Stimulated activated CD8-positive, alpha-beta memory T cell treated with anti-CD3 and anti-CD28 coated beads, Interleukin-4, amount 100 ng/mL, for 4 hours (primary cell): ENCODE data around the gene AKAIN1.

ENCODE experiments used
- DNase-seq, 2 donors: peaks; one replicate each; pipeline ENCODE4 v3.0.0-alpha.2; 2020; ENCODE audit warnings: low read depth in 2 of 2, low spot score in 1 of 2

AKAIN1 gene

DNA sequence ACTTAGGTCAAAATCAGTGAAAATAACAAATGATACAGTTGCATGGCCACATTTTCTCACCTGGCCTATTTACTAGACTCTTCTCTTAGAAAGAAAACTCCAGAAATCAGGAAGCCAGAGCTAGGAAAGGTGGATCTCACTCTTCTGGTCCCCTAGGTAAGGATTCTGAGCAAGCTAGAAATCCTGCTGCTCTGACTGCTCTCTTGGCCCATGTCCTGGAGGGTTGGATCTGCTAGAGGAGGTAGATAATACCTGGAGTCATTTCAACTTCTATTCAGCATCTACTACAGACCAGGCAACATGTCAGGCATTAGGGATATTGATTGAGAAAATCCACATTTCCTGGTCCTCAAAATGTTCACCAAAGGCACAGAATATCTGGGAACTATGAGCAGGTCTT, 34.9 kb downstream of the AKAIN1 start:
- DNase-seq, result no peak

DNA sequence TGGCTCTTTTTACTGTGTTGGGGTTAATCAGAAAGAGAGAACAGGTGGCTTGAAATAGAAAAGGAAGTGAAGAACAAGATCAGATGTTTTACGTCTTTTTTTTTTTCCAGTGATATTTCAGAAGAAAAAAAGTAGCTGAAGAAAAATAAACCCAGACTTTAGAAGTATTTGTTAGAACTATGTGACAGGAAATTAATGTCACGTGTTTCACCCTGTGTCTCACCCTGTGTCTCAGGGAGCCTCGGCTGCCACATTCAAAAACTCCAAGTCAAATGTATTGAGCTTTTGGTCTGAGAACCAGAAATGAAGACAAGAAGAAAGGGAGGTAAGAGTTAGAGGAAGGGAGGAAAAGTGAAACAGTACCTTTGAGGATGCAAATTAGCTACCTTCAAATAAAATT, 38.0 kb downstream of the AKAIN1 start:
- DNase-seq, result no peak

DNA sequence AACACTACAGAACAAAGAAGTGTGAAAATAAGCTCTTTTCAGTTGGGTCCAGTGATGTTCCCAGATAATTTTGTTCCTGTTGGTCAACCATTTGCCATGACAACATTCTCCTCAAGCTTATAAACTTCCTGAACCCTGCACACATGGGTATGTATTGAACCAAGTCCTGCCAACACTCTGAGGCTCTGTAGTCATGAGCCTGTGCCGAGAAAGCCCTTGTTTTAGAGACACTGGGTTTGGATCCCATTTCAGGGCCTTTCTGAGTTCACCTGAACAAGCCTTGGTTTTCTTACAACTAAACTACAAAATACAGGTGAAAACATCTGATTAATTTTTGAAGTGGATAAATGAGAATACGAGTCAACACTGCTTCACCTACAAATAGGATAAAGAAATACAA, 38.5 kb downstream of the AKAIN1 start:
- no peak for DNase-seq

DNA sequence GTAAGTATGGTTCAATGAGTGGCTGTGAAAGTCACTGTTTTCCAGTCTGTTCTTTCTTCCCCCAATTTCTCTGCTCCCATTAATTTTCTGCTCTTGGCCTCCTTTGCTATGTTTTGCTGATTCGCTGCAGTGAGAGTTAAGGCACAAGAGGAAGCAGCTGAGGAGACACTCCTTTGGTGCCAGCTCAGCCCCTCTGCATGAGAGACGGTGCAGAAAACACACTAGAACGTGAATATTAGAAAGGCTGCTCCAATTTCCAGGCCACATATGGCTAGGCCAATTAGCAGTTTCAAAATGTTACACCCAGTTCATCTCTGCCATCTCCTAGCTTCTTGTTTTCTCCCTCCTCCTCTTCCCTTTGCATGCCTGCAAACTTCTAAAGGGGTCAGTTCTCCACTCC, 38.9 kb downstream of the AKAIN1 start:
- no peak for DNase-seq

DNA sequence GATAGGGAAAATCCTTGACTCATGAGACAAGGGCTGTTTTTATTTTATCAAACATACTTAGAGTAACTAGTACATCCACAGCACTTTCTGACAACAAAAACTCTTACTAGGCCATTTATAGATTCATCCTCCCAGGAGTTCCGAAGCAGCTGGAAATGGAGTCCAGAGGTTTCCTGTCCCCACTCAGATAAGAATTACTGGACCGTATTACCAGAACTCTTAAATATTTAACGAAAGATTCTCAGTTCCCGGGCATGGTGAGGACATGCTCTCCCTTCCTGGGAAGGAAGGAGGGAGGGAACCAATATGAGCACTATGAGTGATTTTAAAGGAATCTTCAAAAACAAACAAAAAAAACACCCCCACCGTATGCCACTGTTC, 41.2 kb downstream of the AKAIN1 start:
- no peak for DNase-seq

DNA sequence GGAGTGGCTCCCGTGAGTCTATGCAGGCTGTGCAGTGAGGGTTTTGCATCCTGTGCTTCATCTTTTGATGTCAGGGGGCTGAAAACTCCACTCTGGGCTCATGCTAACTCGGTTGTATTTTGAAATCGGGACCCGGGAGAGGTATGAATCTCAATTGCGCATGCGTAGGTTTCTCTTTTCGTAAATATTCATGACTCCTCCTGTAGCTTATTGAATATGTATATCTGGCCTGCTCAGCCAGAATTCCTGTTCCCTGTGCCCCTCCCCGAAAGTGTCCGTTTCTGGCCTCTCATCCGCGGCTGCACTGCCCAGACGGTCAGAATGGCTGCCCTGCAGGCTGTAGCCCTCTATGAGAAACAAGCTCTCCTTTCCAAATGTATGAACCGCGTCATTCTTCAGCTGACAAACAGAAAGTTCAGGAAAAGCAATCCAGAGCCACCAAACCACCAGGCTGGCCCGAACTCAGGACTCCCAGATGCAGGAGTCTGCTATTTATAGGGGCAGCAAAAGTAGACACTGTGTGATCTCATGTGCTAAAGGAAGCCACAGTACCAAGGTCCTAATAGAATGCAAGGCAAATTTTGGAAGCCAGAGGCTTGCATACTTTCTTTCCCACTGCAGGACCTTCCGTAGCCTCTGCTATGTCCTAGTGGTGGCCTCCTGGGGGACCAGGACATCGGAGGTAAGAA, 41.7 kb downstream of the AKAIN1 start:
- DNase-seq, result no peak

DNA sequence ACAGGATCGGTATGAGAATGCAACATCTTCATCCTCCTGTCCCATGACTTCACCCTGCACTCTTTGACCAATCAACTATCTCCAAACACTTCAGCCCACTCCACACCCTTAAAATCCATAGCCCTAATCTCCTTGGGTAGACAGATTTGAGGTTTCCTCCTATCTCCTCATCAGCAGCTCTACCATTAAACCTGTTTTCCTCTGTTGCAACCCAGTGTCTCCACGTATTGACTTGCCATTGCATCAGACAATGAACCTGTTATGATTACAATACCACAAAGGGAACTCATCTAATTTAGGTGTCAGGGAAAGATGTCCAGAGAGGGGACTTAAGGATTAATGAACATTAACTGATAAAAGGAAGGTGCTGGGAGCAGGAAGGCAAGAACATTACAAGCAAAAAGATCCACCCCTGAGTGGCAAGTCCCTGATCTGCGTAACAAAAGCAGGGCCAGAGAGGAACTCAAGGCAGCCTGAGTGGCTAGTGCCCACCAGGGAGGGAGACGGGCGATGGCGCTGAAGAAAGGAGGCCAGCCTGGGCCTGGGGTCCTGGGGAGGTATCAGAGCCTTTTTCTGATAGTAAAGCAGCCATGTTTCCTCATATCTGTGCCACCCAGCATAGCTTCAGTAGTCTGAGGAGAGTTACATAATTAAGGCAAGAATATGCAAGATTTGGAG, 44.6 kb downstream of the AKAIN1 start:
- no peak for DNase-seq

DNA sequence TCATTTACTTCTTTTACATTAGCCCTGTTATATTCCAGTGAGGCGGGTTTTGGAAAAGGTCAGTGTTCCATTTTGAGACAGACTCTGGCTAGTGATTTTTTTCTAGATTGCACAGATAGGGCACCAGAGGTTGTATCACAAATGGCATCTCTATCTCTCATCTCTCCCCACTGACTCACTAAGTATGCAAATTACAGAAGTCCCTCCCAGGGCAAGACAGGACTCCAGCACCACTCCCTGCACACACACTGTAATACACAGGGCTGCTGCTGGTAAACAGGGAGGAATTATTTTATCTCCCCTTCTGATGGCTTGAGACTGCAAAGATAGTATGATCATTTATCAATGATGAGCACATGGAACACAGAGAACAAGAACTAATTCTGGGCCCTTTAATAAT, 46.2 kb downstream of the AKAIN1 start:
- no peak for DNase-seq

DNA sequence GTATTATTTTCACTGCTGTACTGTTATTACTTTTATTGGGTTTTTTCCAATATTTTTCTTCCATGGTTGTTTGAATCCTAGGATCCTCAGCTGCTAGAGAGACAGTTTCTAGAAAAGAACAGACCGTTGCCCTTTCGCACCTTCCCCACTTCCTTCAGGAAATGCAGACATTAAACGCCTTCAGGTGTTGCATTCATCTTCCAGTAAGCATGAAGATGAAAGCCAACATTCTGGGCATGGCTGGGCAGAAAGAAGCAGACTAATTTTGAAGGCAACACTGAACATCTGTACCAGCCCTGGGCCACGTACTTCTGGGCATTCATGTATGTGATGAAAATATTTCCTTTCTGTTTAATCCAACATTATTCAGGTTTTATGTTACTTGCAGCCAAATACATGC, 51.0 kb downstream of the AKAIN1 start:
- no peak for DNase-seq

DNA sequence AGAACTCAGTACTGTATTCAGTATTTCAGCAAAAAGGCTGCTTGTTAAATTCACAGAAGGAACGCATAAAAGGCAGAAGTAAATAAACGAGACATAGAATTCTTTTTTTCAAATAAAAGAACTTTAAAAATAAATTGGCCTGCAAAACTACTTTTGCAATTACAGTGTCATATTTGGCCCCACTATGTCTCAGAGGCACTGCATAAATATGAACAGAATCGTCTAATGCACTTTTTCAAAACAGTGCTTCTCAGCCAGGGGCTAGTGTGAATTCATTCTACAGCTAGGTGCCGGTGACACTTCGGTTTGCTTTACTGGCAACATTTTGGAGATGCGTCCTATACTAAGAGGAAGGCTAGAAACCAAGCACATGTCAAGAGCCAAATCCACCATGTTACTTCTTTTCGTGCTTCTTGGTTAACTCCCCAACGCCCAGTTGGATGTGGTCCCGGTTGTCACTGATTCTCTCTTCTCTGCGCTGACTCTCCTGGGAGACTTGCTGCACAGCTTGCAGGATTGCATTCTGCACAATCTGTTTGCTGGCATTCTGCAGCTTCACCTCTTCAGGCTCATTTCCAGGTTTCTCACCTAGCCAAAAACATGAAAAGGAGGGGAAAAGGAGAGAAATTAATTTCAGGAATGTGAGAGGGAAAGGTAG, 51.8 kb downstream of the AKAIN1 start:
- no peak for DNase-seq

DNA sequence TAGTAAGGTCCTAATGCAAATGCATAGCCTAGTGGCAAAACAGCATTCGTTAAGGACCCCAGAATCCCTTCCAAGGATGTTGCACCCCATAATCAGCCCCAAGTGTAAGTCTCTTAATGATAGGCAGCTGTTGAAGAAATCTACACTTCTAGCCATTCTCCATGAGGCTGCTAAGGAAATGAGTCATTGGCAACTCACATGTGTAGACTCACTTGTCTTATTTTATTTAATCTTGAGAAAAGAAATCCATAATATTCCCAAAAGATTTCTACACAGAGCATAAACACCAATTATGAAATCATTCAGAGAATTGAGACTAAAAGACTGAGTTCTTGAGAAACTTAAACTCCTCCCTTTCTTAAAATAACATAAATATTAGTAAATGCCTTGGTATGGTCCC, 52.4 kb downstream of the AKAIN1 start:
- no peak for DNase-seq

DNA sequence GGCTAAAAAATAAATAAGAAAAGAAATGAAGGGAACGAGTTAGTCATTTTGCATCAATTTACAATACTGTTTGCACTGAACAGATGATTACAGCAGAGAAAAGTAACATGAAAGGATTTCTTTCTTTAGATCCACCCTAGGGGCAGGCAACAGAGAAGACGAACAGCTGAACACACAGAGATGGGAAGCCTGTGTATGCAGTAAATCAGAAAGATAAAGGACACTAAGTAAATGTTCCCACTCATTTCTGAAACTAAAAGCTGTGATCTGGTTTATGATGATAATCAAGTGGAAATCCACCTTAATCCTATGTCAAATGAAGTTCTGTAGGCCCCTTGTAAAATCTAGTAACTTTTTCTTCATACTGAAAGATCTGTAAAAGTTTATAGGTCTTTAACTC, 54.2 kb downstream of the AKAIN1 start:
- no peak for DNase-seq

DNA sequence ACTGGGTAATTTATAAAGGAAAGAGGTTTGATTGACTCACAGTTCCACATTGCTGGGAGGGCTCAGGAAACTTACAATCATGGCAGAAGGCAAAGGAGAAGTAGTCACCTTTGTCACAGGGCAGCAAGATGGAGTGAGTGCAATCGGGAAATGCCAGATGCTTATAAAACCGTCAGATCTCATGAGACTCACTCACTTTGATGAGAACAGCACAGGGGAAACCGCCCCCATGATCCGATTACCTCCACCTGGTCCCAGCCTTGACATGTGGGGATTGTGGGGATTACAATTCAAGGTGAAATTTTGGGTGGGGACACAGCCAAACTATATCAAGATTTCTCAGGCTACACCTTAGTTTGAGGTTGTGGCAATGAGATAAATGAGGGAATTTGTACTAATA, 54.9 kb downstream of the AKAIN1 start:
- no peak for DNase-seq

DNA sequence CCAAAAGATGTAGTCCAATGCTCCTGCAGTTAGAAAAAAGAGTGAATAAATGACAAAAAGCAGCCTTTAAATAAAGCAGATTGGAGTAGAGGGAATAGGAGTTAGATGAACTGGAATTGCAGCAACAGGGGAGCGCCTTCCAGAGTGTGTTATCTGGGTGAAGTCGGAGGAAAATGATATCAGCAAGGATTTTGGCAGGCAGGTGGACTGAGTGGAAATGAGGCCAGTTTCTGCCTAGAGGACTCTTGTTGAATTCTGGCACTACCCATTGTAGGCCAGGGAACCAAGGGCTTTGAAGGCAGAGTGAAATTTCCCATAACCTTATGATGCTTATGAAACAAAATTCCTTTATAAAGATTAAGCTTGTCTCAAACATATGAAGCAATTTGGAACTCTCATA, 59.8 kb downstream of the AKAIN1 start:
- no peak for DNase-seq

DNA sequence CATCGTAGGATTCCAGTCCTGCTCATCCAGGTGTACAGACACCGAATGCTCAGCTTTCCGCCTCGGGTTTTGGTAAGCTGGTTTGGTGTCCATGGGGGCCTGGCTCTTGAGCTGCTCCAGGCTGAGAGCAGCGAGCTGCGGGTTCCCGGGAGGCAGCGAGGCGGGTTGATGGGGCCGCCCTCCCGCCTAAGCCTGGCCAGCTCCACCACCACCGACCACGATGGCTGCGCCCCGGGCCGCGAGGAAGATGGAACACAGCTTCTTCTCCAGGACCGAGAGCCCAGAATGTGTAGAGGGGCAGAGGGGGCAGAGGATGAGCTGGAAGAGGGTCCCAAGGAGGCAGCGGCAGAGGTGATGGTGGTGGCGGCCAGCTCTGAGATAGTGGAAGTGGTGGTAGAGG, 64.1 kb downstream of the AKAIN1 start:
- DNase-seq, result no peak

DNA sequence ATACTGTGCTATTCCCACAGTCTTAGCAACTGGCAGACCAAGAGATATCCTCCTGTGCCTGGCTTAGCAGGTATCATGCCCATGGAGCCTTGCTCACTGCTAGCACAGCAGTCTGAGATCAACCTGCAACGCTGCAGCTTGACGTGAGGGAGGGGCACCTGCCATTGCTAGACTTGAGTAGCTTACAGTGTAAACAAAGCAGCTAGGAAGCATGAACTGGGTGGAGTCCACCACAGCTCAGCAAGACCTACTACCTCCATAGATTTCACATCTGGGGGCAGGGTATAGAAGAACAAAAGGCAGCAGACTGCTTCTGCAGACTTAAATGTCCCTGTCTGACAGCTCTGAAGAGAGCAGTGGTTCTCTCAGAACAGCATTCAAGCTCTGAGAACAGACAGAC, 74.8 kb downstream of the AKAIN1 start:
- no peak for DNase-seq

DNA sequence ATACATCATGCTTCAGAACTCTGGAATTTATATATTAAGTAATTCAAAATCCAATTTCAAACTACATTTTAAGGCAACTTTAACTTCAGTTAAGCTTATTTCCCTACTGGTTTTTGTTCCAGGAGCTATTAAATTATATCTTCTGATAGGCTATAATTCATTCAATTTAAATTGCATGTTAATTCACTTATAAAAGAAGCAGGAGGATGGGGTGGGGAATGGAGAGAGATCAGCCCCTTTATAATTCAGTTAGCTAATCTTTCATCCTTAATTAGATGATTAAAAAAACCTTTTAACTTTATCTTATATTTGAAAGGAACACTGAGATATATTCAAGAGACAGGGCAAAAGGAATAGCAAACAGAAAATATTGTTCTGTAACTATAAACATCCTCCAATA, 86.8 kb downstream of the AKAIN1 start:
- DNase-seq, result no peak

DNA sequence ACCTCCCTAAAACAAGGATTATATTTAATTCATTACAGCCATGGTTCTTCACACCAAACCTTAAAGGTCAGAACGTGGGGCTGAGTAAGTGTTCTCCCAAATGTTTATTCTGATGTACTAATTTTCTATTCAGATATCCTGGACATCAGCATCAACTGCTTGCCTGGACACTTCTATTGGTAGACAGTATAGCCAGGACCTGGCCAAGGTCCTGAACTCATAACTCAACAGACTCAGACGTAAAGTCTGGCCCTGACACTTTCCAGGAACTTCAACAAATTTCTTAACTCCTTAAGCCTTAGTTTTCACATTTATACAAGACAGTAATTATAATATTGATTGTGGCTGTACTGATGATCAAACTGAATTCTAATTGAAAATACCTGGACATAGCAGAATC, 89.1 kb downstream of the AKAIN1 start:
- no peak for DNase-seq

DNA sequence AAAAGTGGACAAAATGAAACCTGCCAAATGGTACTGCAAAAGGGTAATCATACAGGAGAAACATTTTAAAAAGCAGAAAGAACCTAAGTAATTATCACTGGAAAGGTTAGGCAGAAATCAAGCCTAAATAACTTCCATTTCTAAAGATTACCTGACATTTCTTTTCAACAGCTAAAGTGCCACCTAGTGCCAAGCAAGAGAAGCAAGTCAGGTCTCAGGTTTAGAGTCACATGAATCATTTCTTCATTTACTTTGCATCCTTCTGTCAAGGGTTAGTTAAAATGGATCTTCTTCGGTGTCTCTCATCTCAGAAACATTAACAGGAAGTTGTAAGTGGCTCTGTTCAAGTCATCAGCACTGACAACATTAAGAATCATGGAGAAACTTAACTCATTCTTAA, 90.3 kb downstream of the AKAIN1 start:
- no peak for DNase-seq

DNA sequence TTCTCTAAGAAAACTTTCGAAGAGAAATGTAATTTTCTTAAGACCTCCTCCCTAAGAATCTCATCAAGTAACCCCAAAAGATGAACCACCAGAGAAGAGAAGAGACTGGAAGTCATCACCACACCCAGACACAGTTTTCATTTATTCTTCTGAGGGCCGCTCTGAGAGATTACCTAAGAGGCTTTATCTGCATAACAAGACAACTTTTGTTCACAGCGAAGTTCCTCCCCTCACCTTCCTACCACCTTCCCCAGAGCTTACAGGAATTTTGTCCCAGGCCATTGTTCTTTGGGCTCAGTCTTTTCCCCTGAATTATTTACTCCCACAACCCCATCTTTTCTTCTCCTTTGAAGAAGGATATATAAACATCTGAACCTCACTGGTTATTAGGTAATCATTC, 92.8 kb downstream of the AKAIN1 start:
- DNase-seq, result no peak

DNA sequence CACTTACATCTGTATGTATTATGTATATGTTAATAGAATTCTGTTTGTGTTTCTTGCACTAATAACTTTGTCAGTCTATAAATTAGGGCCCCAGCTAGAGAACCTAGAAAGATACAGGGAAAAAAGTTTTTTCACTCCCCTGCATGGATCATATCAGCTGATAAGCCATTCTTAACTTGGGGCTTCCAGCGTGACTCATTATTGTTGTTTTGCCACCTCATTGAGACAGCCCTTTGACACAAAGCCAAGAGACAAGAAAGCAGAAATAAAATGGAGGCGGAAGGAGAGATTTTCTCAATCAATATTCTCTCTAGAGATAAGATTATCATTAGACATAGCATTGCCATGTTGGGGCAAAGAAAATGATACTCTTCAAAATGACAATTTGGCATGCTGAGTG, 93.4 kb downstream of the AKAIN1 start:
- DNase-seq, result no peak

DNA sequence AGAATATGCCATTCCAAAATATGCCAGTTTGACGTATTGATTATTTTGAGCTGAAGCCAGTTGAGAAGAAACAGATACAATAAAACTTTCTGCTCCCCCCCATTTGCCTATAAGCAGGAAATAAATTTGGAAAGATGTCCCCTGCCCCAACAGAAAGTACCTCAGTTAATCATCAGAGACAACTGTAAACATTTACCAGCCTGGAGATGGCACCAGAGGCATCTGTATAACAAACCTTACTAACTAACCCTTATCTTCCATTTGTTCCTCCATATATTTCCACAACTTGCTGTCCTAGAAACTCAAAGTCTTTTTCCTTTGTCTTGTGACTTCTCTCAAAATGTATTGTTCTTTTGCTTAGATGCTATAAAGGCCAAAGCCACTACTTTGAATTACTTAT, 93.8 kb downstream of the AKAIN1 start:
- no peak for DNase-seq
